PFSK-1 (cell line): ENCODE data around the gene TTLL6.

ENCODE experiments used
- FOXP2 ChIP-seq: optimal IDR thresholded peaks from 2 replicates; pipeline ENCODE3; 2011; ENCODE audit warnings: borderline replicate concordance, control low read depth, inconsistent platforms; ENCODE audit not compliant: insufficient read depth; ENCODE audit errors: extremely low read length, extremely low read depth
- POLR2AphosphoS5 ChIP-seq: IDR thresholded peaks from 2 replicates; pipeline ENCODE4 v1.6.1; 2012; ENCODE audit warnings: low read depth, mild to moderate bottlenecking, control low read depth, low read length, moderate library complexity
- TF ChIP-seq, protein P1 (sequence below), 2 experiments: IDR thresholded peaks; 2 replicates each; pipeline versions ENCODE4 v1.6.1 to v1.8.0; 2011 to 2012; ENCODE audit warnings: low read depth in 2 of 2, low read length in 2 of 2, control low read depth in 1 of 2, inconsistent platforms in 1 of 2, mild to moderate bottlenecking in 1 of 2, moderate library complexity in 1 of 2; ENCODE audit not compliant: insufficient read depth in 1 of 2

DNA sequence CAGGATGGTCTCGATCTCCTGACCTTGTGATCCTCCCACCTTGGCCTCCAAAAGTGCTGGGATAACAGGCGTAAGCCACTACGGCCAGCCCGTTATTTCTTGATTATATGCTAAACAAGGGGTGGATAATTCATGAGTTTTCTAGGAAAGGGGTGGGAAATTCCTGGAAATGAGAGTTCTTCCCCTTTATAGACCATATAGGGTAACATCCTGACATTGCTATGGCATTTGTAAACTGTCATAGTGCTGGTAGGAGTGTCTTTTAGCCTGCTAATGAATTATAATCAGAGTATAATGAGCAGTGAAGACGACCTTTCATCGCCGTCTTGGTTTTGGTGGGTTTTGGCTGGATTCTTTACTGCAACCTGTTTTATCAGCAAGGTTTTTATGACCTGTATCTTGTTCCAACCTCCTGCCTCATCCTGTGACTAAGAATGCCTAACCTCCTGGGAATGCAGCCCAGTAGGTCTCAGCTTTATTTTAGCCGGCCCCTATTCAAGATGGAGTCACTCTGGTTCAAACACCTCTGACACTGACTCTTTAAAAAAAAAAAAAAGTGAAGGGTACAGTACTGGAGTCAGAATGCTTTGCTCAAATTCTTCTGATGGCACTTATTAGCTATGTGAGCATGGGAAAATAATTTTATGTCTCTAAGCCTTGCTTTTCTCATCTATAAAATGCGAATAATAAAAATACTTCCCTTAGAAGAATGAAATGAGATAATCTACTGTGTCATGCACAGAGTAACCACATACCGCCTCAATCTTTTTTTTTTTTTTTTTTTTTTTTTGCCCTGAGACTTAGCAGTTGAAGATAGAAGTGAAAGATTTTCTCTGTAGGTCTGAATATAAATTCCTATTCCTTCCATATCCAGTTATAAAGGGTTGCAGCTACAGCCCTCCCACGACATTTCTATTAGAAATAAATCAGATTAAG lies 8.7 kb upstream of the TTLL6 start:
- TF ChIP-seq POLR2AphosphoS5 (no peak), FOXP2 (no peak)
- TF ChIP-seq, protein P1, sequence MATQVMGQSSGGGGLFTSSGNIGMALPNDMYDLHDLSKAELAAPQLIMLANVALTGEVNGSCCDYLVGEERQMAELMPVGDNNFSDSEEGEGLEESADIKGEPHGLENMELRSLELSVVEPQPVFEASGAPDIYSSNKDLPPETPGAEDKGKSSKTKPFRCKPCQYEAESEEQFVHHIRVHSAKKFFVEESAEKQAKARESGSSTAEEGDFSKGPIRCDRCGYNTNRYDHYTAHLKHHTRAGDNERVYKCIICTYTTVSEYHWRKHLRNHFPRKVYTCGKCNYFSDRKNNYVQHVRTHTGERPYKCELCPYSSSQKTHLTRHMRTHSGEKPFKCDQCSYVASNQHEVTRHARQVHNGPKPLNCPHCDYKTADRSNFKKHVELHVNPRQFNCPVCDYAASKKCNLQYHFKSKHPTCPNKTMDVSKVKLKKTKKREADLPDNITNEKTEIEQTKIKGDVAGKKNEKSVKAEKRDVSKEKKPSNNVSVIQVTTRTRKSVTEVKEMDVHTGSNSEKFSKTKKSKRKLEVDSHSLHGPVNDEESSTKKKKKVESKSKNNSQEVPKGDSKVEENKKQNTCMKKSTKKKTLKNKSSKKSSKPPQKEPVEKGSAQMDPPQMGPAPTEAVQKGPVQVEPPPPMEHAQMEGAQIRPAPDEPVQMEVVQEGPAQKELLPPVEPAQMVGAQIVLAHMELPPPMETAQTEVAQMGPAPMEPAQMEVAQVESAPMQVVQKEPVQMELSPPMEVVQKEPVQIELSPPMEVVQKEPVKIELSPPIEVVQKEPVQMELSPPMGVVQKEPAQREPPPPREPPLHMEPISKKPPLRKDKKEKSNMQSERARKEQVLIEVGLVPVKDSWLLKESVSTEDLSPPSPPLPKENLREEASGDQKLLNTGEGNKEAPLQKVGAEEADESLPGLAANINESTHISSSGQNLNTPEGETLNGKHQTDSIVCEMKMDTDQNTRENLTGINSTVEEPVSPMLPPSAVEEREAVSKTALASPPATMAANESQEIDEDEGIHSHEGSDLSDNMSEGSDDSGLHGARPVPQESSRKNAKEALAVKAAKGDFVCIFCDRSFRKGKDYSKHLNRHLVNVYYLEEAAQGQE (IDR thresholded peaks at IDR 0.05; ENCODE audit: insufficient read depth in 1 of 2, low read depth in 2 of 2, low read length in 2 of 2), result no peak
